Stimulated activated naive CD8-positive, alpha-beta T cell treated with anti-CD3 and anti-CD28 coated beads, Interleukin-15, Interleukin-2, amounts not matched to agents 100 ng/mL and 50 ng/mL, for 24 hours (primary cell): ENCODE data around the gene MAGI1.

Experiments used
- H3K27ac Mint-ChIP-seq: one replicate; pipeline ENCODE4 v1.8.0; 2021; ENCODE audit warnings: mild to moderate bottlenecking, mixed read lengths
- H3K27me3 Mint-ChIP-seq: one replicate; pipeline ENCODE4 v1.8.0; 2021; ENCODE audit warnings: mixed read lengths
- H3K36me3 Mint-ChIP-seq: one replicate; pipeline ENCODE4 v1.8.0; 2021; ENCODE audit warnings: low read depth, mixed read lengths
- H3K4me1 Mint-ChIP-seq: one replicate; pipeline ENCODE4 v1.8.0; 2021; ENCODE audit warnings: low read depth, mixed read lengths
- H3K4me3 Mint-ChIP-seq: one replicate; pipeline ENCODE4 v1.8.0; 2021; ENCODE audit warnings: mild to moderate bottlenecking, mixed read lengths
- H3K9me3 Mint-ChIP-seq: one replicate; pipeline ENCODE4 v1.8.0; 2021; ENCODE audit warnings: mixed read lengths

The MAGI1 gene

GRCh38 chr3:65409176-65409569, 629.5 kb downstream of the MAGI1 start:
- Mint-ChIP-seq H3K4me1 (no peaks in the 10 kb centered on the region), H3K9me3 (no peaks in the 10 kb centered on the region), H3K27me3 (no peaks in the 10 kb centered on the region), H3K27ac (no peak overlapping the region), H3K36me3 (no peaks in the 10 kb centered on the region), H3K4me3 (no peak overlapping the region)

- Mint-ChIP-seq H3K4me1 (no peaks in the 10 kb centered on the region), H3K27me3 (no peaks in the 10 kb centered on the region), H3K9me3 (no peaks in the 10 kb centered on the region), H3K4me3 (no peak overlapping the region), H3K36me3 (no peaks in the 10 kb centered on the region), H3K27ac (no peak overlapping the region)
Measured at GRCh38 chr3:65408531-65409175, 630.1 kb downstream of the MAGI1 start.

- Mint-ChIP-seq H3K27ac (no peak overlapping the region), H3K4me1 (no peaks in the 10 kb centered on the region), H3K9me3 (no peaks in the 10 kb centered on the region), H3K36me3 (no peaks in the 10 kb centered on the region), H3K4me3 (no peak overlapping the region), H3K27me3 (no peaks in the 10 kb centered on the region)
Measured at GRCh38 chr3:65406470-65406869, 632.2 kb downstream of the MAGI1 start.

- no peak overlapping the region for H3K27ac Mint-ChIP-seq
- no peaks in the 10 kb centered on the region for H3K27me3 Mint-ChIP-seq
- H3K36me3 Mint-ChIP-seq: no peaks in the 10 kb centered on the region
- H3K4me3 Mint-ChIP-seq: no peak overlapping the region
- no peaks in the 10 kb centered on the region for H3K9me3 Mint-ChIP-seq
- H3K4me1 Mint-ChIP-seq: no peaks in the 10 kb centered on the region
Measured at GRCh38 chr3:65402597-65402996, 636.1 kb downstream of the MAGI1 start.

- H3K36me3 Mint-ChIP-seq: no peaks in the 10 kb centered on the region
- peaks cover 3% of the 10 kb centered on the region for H3K9me3 Mint-ChIP-seq
- H3K4me3 Mint-ChIP-seq: no peak overlapping the region
- no peaks in the 10 kb centered on the region for H3K4me1 Mint-ChIP-seq
- no peaks in the 10 kb centered on the region for H3K27me3 Mint-ChIP-seq
- no peak overlapping the region for H3K27ac Mint-ChIP-seq
Measured at GRCh38 chr3:65401359-65402305, 637.1 kb downstream of the MAGI1 start.

GRCh38 chr3:65400899-65401298, 637.8 kb downstream of the MAGI1 start:
- Mint-ChIP-seq H3K36me3 (no peaks in the 10 kb centered on the region), H3K4me3 (no peak overlapping the region), H3K27ac (no peak overlapping the region), H3K27me3 (no peaks in the 10 kb centered on the region), H3K9me3 (peaks cover 3% of the 10 kb centered on the region), H3K4me1 (no peaks in the 10 kb centered on the region)

- peaks cover 3% of the 10 kb centered on the region for H3K9me3 Mint-ChIP-seq
- H3K4me1 Mint-ChIP-seq: no peaks in the 10 kb centered on the region
- no peaks in the 10 kb centered on the region for H3K27me3 Mint-ChIP-seq
- H3K36me3 Mint-ChIP-seq: no peaks in the 10 kb centered on the region
- no peak overlapping the region for H3K4me3 Mint-ChIP-seq
- H3K27ac Mint-ChIP-seq: no peak overlapping the region
Measured at GRCh38 chr3:65398953-65399352, 639.8 kb downstream of the MAGI1 start.

GRCh38 chr3:65396078-65396477, 642.6 kb downstream of the MAGI1 start:
- no peak overlapping the region for H3K27ac Mint-ChIP-seq
- H3K27me3 Mint-ChIP-seq: no peaks in the 10 kb centered on the region
- no peak overlapping the region for H3K4me3 Mint-ChIP-seq
- H3K36me3 Mint-ChIP-seq: no peaks in the 10 kb centered on the region
- no peaks in the 10 kb centered on the region for H3K4me1 Mint-ChIP-seq
- H3K9me3 Mint-ChIP-seq: peaks cover 3% of the 10 kb centered on the region

- Mint-ChIP-seq H3K27me3 (no peaks in the 10 kb centered on the region), H3K9me3 (no peaks in the 10 kb centered on the region), H3K27ac (no peak overlapping the region), H3K36me3 (no peaks in the 10 kb centered on the region), H3K4me1 (no peaks in the 10 kb centered on the region), H3K4me3 (no peak overlapping the region)
Measured at GRCh38 chr3:65391068-65391467, 647.6 kb downstream of the MAGI1 start.

- Mint-ChIP-seq H3K36me3 (no peaks in the 10 kb centered on the region), H3K27ac (no peak overlapping the region), H3K4me3 (no peak overlapping the region), H3K9me3 (peaks cover 7% of the 10 kb centered on the region), H3K27me3 (no peaks in the 10 kb centered on the region), H3K4me1 (no peaks in the 10 kb centered on the region)
Measured at GRCh38 chr3:65385805-65386204, 652.9 kb downstream of the MAGI1 start.

GRCh38 chr3:65381496-65382010, 657.2 kb downstream of the MAGI1 start:
- Mint-ChIP-seq H3K4me3 (no peak overlapping the region), H3K27ac (no peak overlapping the region), H3K27me3 (no peaks in the 10 kb centered on the region), H3K36me3 (no peaks in the 10 kb centered on the region), H3K9me3 (peaks cover 7% of the 10 kb centered on the region), H3K4me1 (no peaks in the 10 kb centered on the region)

GRCh38 chr3:65379223-65379622, 659.5 kb downstream of the MAGI1 start:
- Mint-ChIP-seq H3K4me3 (no peak overlapping the region), H3K4me1 (no peaks in the 10 kb centered on the region), H3K36me3 (no peaks in the 10 kb centered on the region)

GRCh38 chr3:65377637-65378036, 661.1 kb downstream of the MAGI1 start:
- H3K4me1 Mint-ChIP-seq: no peaks in the 10 kb centered on the region
- H3K27me3 Mint-ChIP-seq: no peaks in the 10 kb centered on the region
- H3K4me3 Mint-ChIP-seq: no peak overlapping the region
- H3K9me3 Mint-ChIP-seq: peaks cover 11% of the 10 kb centered on the region
- H3K27ac Mint-ChIP-seq: no peak overlapping the region
- no peaks in the 10 kb centered on the region for H3K36me3 Mint-ChIP-seq

More at GRCh38 chr3:65379223-65379622, 659.5 kb downstream of the MAGI1 start:
- no peaks in the 10 kb centered on the region for H3K27me3 Mint-ChIP-seq
- H3K27ac Mint-ChIP-seq: no peak overlapping the region
- H3K9me3 Mint-ChIP-seq: peaks cover 11% of the 10 kb centered on the region

GRCh38 chr3:65376426-65376825, 662.3 kb downstream of the MAGI1 start:
- no peaks in the 10 kb centered on the region for H3K27me3 Mint-ChIP-seq
- H3K27ac Mint-ChIP-seq: no peak overlapping the region
- no peaks in the 10 kb centered on the region for H3K4me1 Mint-ChIP-seq
- no peaks in the 10 kb centered on the region for H3K36me3 Mint-ChIP-seq
- H3K9me3 Mint-ChIP-seq: peaks cover 11% of the 10 kb centered on the region
- H3K4me3 Mint-ChIP-seq: no peak overlapping the region

GRCh38 chr3:65371053-65371452, 667.7 kb downstream of the MAGI1 start:
- H3K4me3 Mint-ChIP-seq: no peak overlapping the region
- H3K27ac Mint-ChIP-seq: no peak overlapping the region
- peaks cover 8% of the 10 kb centered on the region for H3K9me3 Mint-ChIP-seq
- H3K36me3 Mint-ChIP-seq: no peaks in the 10 kb centered on the region
- no peaks in the 10 kb centered on the region for H3K27me3 Mint-ChIP-seq
- H3K4me1 Mint-ChIP-seq: no peaks in the 10 kb centered on the region
